IgD-negative memory B cell (primary cell): Measurements from ENCODE around the gene DLD. TPM values are rescaled to one million over a fixed set of nuclear protein-coding genes. Genes with fewer than 3 reads are reported as not detected.
"Not testable (repeated sequence)": the region's sequence is repeated elsewhere in the genome, so short reads cannot be mapped to it uniquely, and the experiment has no call there.

Source experiments
- H3K27ac Mint-ChIP-seq, 3 donors: one replicate each; pipeline ENCODE4 v1.8.0; 2020 to 2022; ENCODE audit warnings: mild to moderate bottlenecking in 3 of 3, mixed read lengths in 3 of 3, moderate library complexity in 1 of 3
- H3K27me3 Mint-ChIP-seq: one replicate; pipeline ENCODE4 v1.8.0; 2021; ENCODE audit warnings: mixed read lengths
- H3K36me3 Mint-ChIP-seq: one replicate; pipeline ENCODE4 v1.8.0; 2020; ENCODE audit warnings: mild to moderate bottlenecking, mixed read lengths
- H3K4me1 Mint-ChIP-seq, 3 donors: one replicate each; pipeline ENCODE4 v1.8.0; 2020 to 2022; ENCODE audit warnings: mixed read lengths in 3 of 3, mild to moderate bottlenecking in 1 of 3
- H3K4me3 Mint-ChIP-seq, 4 donors: one replicate each; pipeline ENCODE4 v1.8.0; 2020 to 2022; ENCODE audit warnings: mild to moderate bottlenecking in 4 of 4, mixed read lengths in 4 of 4, moderate library complexity in 3 of 4
- H3K9me3 Mint-ChIP-seq, 3 donors: one replicate each; pipeline ENCODE4 v1.8.0; 2020 to 2021; ENCODE audit warnings: mixed read lengths in 3 of 3, mild to moderate bottlenecking in 1 of 3
- polyA plus RNA-seq: library from polyadenylated mRNA; unstranded; fragments of 300-500 nt; fragmentation: Illumina TruSeq; gene quantifications from one replicate; pipeline ENCODE4 v1.2.3, GENCODE V29; 2021

The DLD gene
- polyA plus RNA-seq, 1 donor from 2014 or later, result 45.2 TPM

DNA sequence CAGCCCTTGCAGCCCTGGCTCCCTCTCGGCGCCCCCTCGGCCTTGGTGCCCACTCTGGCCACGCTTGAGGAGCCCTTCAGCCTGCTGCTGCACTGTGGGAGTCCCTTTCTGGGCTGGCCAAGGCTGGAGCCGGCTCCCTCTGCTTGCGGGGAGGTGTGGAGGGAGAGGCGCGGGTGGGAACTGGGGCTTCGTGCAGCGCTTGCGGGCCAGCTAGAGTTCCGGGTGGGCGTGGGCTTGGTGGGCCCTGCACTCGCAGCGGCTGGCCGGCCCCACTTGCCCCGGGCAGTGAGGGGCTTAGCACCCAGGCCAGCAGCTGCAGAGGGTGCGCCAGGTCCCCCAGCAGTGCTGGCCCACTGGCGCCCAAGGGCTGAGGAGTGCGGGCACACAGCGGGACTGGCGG lies 3.2 kb upstream of the DLD start:
- not testable (repeated sequence) for H3K27ac Mint-ChIP-seq, H3K9me3 Mint-ChIP-seq, H3K4me3 Mint-ChIP-seq, H3K36me3 Mint-ChIP-seq, H3K27me3 Mint-ChIP-seq
- peaks cover 12 to 14% (median 12%) of the 10 kb centered on the region in 3 donors for H3K4me1 Mint-ChIP-seq

DNA sequence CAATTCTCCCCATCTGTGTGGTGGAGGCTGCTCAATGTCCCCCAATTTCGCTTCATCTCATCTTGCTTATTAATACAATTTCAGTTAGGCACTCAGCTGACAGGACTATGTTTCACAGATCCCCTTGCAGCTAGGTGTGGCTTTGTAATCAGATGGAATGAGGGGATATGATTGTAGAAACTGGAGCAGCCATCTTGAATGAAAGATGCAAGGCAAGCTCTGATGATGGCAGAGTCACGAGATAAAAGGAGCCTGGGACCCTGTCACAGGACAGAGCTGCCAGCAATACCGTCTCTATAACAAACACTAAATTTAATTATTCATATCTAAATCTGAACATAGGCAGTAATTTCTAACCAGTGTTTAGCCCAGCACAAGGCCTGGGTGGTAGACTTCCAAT lies 991 bp upstream of the DLD start:
- H3K27ac Mint-ChIP-seq, result peak overlapping the region in 2 of 3 donors; percentile 90 to 100
- H3K4me1 Mint-ChIP-seq, result peaks cover 27 to 30% (median 27%) of the 10 kb centered on the region in 3 donors
- peak overlapping the region; percentile 90 to 100 (median 98) for H3K4me3 Mint-ChIP-seq

DNA sequence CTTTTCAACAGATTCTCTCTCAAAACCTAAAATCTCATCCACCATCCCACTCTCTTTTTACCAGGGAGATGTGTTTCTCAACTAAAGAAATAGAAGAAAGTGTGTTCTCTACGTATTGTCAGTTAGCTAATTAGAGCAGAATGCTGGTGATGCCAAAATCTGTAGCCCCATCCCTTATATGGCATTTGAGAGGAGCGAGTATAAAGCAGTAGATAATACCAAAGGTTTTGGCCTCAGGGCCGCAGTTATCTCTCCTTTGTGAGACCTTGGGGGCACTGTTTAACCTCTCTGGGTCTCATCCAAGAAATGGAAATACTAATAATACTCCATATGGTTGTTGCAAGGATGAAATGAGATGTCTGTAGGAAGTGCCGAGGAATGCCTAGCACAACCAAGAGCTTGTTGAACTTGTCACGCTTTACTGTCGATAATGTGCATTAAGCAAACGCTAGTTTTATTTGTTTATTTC lies 456 bp upstream of the DLD start:
- H3K4me1 Mint-ChIP-seq, result peaks cover 27 to 34% (median 27%) of the 10 kb centered on the region in 3 donors
- H3K27ac Mint-ChIP-seq, result peak overlapping the region; percentile 90 to 100 (median 99)
- peaks cover 0 to 2% (median 0%) of the 10 kb centered on the region in 3 donors for H3K9me3 Mint-ChIP-seq
- H3K27me3 Mint-ChIP-seq, result peaks cover 2% of the 10 kb centered on the region
- peaks cover 1% of the 10 kb centered on the region for H3K36me3 Mint-ChIP-seq
- H3K4me3 Mint-ChIP-seq, result peak overlapping the region; percentile 90 to 100 (median 98)

More for the DNA sequence above, 991 bp upstream of the DLD start:
- Mint-ChIP-seq H3K36me3 (peaks cover 1% of the 10 kb centered on the region), H3K9me3 (peaks cover 0 to 2% (median 0%) of the 10 kb centered on the region in 3 donors), H3K27me3 (peaks cover 2% of the 10 kb centered on the region)

DNA sequence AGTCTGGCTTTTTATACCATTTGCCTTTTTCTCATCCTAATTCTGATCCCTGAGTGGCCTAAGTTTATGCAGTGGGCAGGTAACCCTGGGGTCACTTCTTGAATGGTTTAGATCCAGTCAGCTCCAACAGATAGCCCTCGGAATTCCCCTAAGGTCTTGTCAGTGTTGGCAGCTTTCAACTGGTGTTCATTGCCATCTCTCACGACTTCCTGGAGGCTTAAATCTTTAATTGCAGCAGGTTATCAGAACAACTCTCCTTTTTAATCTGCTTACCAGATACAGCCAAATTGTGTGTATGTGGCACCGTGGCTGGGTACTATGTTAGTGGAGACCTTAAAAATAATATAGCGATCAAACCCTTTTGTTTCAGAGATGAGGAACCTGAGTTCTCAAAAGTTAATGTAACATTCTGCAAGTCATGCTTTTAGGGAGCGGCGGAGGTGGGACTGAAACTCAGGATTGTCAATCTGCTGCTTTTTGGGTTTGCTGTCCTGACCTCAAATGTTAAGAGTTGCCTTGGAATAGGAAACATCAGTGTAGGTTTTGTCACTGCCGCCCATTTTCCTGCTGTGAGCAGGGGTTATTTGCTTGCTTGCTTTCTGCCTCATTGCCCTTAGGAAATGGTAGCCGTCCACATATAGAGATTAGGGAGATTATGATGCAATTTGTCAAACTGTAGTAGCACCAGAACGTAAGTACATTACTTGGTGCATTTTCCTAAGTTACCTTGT lies 818 bp downstream of the DLD start:
- Mint-ChIP-seq H3K27me3 (no peaks in the 10 kb centered on the region), H3K4me3 (peak overlapping the region; percentile 90 to 100 (median 98)), H3K27ac (peak overlapping the region; percentile 90 to 100 (median 99)), H3K4me1 (peaks cover 35 to 43% (median 38%) of the 10 kb centered on the region in 3 donors), H3K36me3 (peaks cover 5% of the 10 kb centered on the region), H3K9me3 (peaks cover 0 to 2% (median 0%) of the 10 kb centered on the region in 3 donors)

DNA sequence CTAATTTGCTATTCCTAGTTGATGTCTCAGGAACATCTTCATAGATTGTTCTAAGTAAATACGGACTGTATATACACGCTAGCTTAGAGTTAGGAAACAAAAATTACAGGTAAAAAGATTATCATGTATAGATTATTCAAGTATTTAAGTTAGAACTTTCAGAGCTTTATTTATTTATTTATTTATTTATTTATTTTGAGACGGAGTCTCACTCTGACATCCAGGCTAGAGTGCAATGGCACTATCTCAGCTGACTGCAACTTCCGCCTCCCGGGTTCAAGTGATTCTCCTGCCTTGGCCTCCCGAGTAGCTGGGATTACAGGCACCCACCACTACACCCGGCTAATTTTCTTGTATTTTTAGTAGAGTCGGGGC lies 1.4 kb downstream of the DLD start:
- Mint-ChIP-seq H3K4me1 (peaks cover 38 to 47% (median 43%) of the 10 kb centered on the region in 3 donors), H3K4me3 (peak overlapping the region; percentile 90 to 100 (median 98)), H3K27ac (peak overlapping the region; percentile 90 to 100 (median 99))
- H3K9me3 Mint-ChIP-seq, H3K36me3 Mint-ChIP-seq, H3K27me3 Mint-ChIP-seq: not testable (repeated sequence)

DNA sequence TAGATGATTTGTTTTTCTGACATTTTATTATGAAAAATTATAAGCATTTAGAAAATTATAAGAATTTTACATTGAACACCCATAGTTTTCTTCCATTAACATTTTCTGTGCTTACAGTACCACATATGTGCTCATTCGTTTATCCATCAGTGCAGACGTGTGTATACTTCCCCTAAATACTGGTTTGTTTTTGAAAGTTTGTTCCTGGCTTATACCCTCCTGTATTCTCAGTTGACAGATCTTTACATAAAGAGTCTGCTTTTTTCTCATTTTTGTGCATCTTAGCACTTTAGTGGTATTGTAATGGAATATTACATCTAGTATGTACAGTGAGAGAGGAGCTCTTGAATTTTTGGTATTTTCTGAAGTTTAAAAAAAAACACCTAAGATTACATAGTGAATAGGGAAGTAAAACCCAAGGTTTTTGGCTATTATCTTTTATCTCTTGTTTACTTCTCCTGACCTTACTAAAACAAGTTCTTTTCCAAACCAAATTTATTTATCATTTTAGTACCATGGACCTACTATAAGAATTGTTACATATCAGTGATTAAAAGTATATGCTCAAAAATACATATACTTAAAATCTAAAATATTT lies 8.1 kb downstream of the DLD start:
- H3K9me3 Mint-ChIP-seq, result no peaks in the 10 kb centered on the region
- peak overlapping the region in 1 of 4 donors; percentile 23 for H3K4me3 Mint-ChIP-seq
- H3K27me3 Mint-ChIP-seq, result no peaks in the 10 kb centered on the region
- H3K4me1 Mint-ChIP-seq, result peaks cover 27 to 36% (median 27%) of the 10 kb centered on the region in 3 donors
- peaks cover 5% of the 10 kb centered on the region for H3K36me3 Mint-ChIP-seq
- peak overlapping the region in 2 of 3 donors; percentile 16 to 86 for H3K27ac Mint-ChIP-seq

DNA sequence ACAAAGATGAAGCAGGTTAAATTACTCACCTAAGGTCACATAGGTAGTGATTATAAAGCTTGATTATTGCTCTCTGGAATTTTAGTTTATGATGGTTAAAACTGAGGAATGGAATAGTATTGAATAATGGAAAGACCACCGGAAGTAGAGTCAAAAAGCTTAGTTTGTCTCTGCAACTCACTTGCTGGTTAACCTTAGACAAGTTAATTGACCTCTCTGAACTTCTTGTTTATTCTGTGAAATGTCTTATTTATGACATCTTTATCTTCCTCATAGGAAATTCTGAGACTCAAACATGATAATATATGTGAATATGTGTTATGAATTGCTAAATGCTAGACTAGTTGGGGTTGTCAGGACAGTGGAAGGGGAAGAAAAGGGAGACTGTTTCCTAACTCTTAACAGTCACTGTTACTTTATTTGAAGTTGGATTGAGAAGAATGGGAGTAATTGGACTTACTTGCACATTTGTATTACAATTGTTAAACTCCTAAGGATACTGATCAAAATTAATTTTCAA lies 9.6 kb downstream of the DLD start:
- Mint-ChIP-seq H3K4me1 (peaks cover 22 to 24% (median 23%) of the 10 kb centered on the region in 3 donors), H3K27ac (no peak overlapping the region), H3K9me3 (no peaks in the 10 kb centered on the region), H3K4me3 (no peak overlapping the region), H3K36me3 (peaks cover 5% of the 10 kb centered on the region), H3K27me3 (no peaks in the 10 kb centered on the region)

DNA sequence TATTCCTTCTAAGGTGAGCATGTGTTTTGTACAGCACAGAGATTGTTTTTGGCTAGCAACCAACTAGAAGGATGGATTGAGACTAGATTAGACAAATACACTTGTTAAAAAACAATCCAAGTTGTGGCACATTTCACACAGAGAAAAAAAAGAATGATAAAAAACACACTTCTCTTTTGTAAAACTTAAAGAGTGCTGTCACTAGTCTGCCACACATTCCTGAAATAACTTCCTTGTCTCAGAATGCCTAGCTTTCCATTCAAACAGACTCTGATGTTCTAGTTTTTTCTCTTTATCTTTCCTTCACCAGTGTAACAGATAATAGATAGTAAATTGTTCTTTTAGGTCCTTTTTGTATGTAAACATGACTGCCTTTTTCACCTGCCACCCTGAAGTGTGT lies 11.4 kb downstream of the DLD start:
- Mint-ChIP-seq H3K36me3 (peaks cover 6% of the 10 kb centered on the region), H3K27me3 (no peaks in the 10 kb centered on the region), H3K27ac (no peak overlapping the region), H3K4me3 (no peak overlapping the region), H3K9me3 (no peaks in the 10 kb centered on the region), H3K4me1 (peaks cover 6 to 12% (median 11%) of the 10 kb centered on the region in 3 donors)

DNA sequence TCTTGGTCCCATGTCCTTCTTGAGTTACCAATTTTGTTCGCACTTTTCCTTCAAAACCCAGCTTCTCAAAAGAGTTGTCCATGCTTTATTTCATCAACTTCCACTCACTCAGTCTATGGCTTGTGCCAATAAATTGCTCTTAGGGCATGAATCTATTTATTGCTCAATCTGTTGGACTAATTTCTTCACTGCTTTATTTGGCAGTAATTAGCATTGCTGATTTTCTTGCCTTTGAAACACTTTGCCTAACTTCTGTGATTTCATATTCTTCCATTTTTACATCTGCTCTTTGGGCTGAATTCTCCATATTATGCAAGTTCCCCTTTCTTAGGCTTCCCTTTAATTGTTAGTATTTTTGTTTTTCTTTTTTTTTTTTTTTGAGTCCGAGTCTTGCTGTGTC lies 16.8 kb downstream of the DLD start:
- H3K27me3 Mint-ChIP-seq, result no peaks in the 10 kb centered on the region
- peaks cover 2 to 5% (median 4%) of the 10 kb centered on the region in 3 donors for H3K4me1 Mint-ChIP-seq
- H3K27ac Mint-ChIP-seq, result no peak overlapping the region
- H3K4me3 Mint-ChIP-seq, result no peak overlapping the region
- peaks cover 0 to 9% (median 3%) of the 10 kb centered on the region in 3 donors for H3K9me3 Mint-ChIP-seq
- peaks cover 32% of the 10 kb centered on the region for H3K36me3 Mint-ChIP-seq

DNA sequence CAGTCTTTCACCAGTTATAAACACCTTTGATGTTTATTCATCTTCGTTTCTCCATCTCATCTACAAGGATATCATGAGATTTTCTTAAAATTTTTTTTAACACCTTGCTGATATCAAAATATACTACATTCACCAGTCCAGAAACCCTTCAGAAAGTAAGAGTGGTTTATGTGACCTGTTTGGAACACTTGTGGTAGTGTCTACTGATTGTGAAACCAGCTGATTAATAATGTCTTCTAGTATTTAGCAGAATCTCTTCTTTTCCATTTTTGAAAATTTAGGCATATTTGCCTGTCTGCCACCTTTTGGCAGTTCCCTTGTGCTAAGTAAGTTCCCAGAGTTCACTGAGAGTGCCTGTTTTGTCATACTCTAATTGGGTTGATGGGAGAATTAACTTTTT lies 18.5 kb downstream of the DLD start:
- Mint-ChIP-seq H3K9me3 (peaks cover 0 to 9% (median 3%) of the 10 kb centered on the region in 3 donors), H3K27me3 (no peaks in the 10 kb centered on the region), H3K27ac (no peak overlapping the region), H3K4me3 (no peak overlapping the region), H3K36me3 (peaks cover 33% of the 10 kb centered on the region), H3K4me1 (peaks cover 2 to 9% (median 5%) of the 10 kb centered on the region in 3 donors)

DNA sequence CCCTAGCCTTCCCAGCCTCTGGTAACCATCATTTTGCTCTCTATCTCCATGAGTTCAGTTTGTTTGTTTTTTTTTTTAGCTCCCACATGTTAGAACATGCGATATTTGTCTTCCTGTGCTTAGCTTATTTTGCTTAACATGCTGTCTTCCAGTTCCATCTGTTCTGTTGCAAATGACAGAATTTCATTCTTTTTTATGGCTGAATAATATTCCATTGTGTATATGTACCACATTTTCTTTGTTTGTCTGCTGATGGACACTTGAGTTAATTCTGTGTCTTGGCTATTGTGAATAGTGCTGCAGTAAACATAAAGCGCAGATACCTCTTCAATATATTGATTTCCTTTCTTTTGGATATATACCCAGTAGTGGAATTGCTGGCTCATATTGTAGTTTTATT lies 21.0 kb downstream of the DLD start:
- no peaks in the 10 kb centered on the region for H3K27me3 Mint-ChIP-seq
- H3K36me3 Mint-ChIP-seq, result peaks cover 31% of the 10 kb centered on the region
- H3K9me3 Mint-ChIP-seq, result peaks cover 0 to 9% (median 3%) of the 10 kb centered on the region in 3 donors
- peaks cover 2 to 9% (median 5%) of the 10 kb centered on the region in 3 donors for H3K4me1 Mint-ChIP-seq
- no peak overlapping the region for H3K4me3 Mint-ChIP-seq
- H3K27ac Mint-ChIP-seq, result no peak overlapping the region

DNA sequence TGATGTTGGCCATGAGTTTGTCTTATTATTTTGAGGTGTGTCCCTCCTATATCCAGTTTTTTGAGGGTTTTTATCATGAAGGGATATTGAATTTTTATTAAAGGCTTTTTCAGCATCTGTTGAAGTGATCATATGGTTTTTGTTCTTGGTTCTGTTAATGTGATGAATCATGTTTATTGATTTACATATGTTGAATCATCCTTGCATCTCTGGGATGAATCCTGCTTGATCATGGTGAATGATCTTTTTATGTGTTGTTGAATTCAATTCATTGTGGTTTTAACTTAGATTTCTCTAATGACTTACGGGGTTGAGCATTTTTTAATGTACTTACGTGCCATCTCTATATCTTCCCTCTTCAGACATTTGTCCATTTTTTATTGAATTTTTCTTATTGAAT lies 22.9 kb downstream of the DLD start:
- no peaks in the 10 kb centered on the region for H3K27me3 Mint-ChIP-seq
- H3K36me3 Mint-ChIP-seq, result peaks cover 43% of the 10 kb centered on the region
- no peak overlapping the region for H3K4me3 Mint-ChIP-seq
- H3K27ac Mint-ChIP-seq, result no peak overlapping the region
- peaks cover 0 to 9% (median 2%) of the 10 kb centered on the region in 3 donors for H3K4me1 Mint-ChIP-seq
- peaks cover 0 to 9% (median 3%) of the 10 kb centered on the region in 3 donors for H3K9me3 Mint-ChIP-seq

DNA sequence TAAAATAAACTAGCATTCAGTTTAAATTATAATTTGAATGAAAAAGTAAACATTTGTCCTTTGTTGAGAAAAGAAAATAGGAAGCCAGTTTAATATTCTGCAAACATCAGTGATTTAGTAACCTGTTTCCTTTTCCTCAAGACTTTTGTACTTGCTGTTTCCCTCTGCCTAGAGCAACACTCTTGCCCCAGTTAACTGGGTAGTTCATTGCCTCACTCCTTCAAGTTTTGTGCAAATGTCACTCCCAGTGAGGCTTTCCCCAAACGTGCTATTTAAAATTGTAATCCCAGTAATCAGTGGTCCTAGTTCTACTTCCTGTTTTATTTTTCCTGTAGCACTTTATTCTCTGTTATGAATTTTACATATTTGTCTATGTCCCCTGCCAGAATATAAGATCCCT lies 23.8 kb downstream of the DLD start:
- Mint-ChIP-seq H3K9me3 (peaks cover 0 to 9% (median 3%) of the 10 kb centered on the region in 3 donors), H3K27me3 (no peaks in the 10 kb centered on the region), H3K4me3 (no peak overlapping the region), H3K27ac (peak overlapping the region in 1 of 3 donors; percentile 18), H3K36me3 (peaks cover 42% of the 10 kb centered on the region), H3K4me1 (peaks cover 0 to 9% (median 2%) of the 10 kb centered on the region in 3 donors)

DNA sequence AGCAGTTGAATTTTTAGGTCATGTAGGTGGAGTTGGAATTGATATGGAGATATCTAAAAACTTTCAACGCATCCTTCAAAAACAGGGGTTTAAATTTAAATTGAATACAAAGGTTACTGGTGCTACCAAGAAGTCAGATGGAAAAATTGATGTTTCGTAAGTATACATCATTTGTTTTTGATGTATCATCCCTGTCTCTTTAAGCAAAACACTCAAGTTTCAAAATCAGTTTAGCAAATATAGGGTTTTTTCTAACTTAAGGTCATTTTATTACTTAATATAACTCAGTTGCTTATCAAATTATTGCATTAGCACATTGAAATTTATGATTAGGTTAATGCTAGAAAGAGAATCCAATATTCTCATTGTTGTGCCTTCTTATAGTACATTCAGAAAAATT lies 24.6 kb downstream of the DLD start:
- peaks cover 0 to 9% (median 3%) of the 10 kb centered on the region in 3 donors for H3K9me3 Mint-ChIP-seq
- peaks cover 48% of the 10 kb centered on the region for H3K36me3 Mint-ChIP-seq
- no peak overlapping the region for H3K4me3 Mint-ChIP-seq
- H3K27me3 Mint-ChIP-seq, result no peaks in the 10 kb centered on the region
- peaks cover 0 to 9% (median 2%) of the 10 kb centered on the region in 3 donors for H3K4me1 Mint-ChIP-seq
- H3K27ac Mint-ChIP-seq, result no peak overlapping the region
